ENCODE data around the gene VIPR1. TPM values are rescaled to one million over a fixed set of nuclear protein-coding genes. Genes with fewer than 3 reads are reported as not detected.

Gene VIPR1
- polyA plus RNA-seq, 1 of the 3 experiments (the other 2 are of a cell fraction): not detected

- peak overlapping the region in 1 of 2 experiments; percentile 48; a peak in 1 of 4 replicates for H3K4me3 ChIP-seq (ENCODE audit: low read depth in 2 of 2, low read length in 1 of 2)
- no peak overlapping the region for H2AFZ ChIP-seq (ENCODE audit: low read depth)
- peaks cover 17 to 24% of the 10 kb centered on the region in 2 experiments for H3K36me3 ChIP-seq (replicated peaks in 1 of 2; ENCODE audit: control insufficient read depth in 1 of 2, insufficient read depth in 2 of 2, low read length in 1 of 2)
- TF ChIP-seq SMC3 (IDR thresholded peaks at IDR 0.05; ENCODE audit: low read depth, low read length) (no peak), RFX5 (IDR thresholded peaks at IDR 0.05; ENCODE audit: low read length) (no peak), TEAD4 (IDR thresholded peaks at IDR 0.05; ENCODE audit: borderline replicate concordance, insufficient read depth) (no peak), CHD2 (IDR thresholded peaks at IDR 0.05; ENCODE audit: low read length, partially characterized antibody) (no peak), IRF3 (IDR thresholded peaks at IDR 0.05; ENCODE audit: low read depth, low read length) (no peak), TCF12 (IDR thresholded peaks at IDR 0.05) (no peak), TAF1 (IDR thresholded peaks at IDR 0.05; ENCODE audit: borderline replicate concordance, low read depth, low read length) (no peak), FOXJ3 (CRISPR knock-in tag; IDR thresholded peaks at IDR 0.05) (no peak)
- no peaks in the 10 kb centered on the region for H3K9me3 ChIP-seq
- no peak overlapping the region for H3K27ac ChIP-seq (ENCODE audit: low read depth in 2 of 2, low read length in 1 of 2)
- no peaks in the 10 kb centered on the region for H4K20me1 ChIP-seq (ENCODE audit: insufficient read depth)
- WGBS (ENCODE audit: low lambda C conversion rate): 81% methylated on average over 3 of the region's 3 CpGs
- H3K4me1 ChIP-seq (ENCODE audit: control insufficient read depth in 1 of 2, insufficient read depth in 2 of 2, low read depth in 1 of 2, low read length in 1 of 2): peaks cover 0 to 14% of the 10 kb centered on the region in 2 experiments; a peak in 1 of 4 replicates
- H3K9ac ChIP-seq: no peak overlapping the region
- ChIA-PET CTCF (interaction anchor here (0.8 to 9.0 kb wide), 26 partner anchors 9 to 323 kb away, joined by 3 to 74 read pairs (median 5); partner anchors contain the start of genes VIPR1 and ZBTB47), POLR2A (no interaction called here)
- H3K79me2 ChIP-seq (ENCODE audit: insufficient read depth): no peaks in the 10 kb centered on the region
- H3K4me2 ChIP-seq: no peak overlapping the region
- no peak for DNase-seq
- H3F3A ChIP-seq (replicated peaks; ENCODE audit: insufficient read depth): peaks cover 11% of the 10 kb centered on the region
- H3K27me3 ChIP-seq (ENCODE audit: insufficient read depth): no peaks in the 10 kb centered on the region
- H3K9me2 ChIP-seq: no peaks in the 10 kb centered on the region
These were observed 44.3 kb downstream of the VIPR1 start for GRCh38 chr3:42546691-42547213.

- TF ChIP-seq SMC3 (IDR thresholded peaks at IDR 0.05; ENCODE audit: low read depth, low read length) (peak; percentile 55), YY1 (IDR thresholded peaks at IDR 0.05; ENCODE audit: low read depth) (no peak), RXRA (IDR thresholded peaks at IDR 0.05; ENCODE audit: borderline replicate concordance, low read depth) (no peak), GABPA (IDR thresholded peaks at IDR 0.05; ENCODE audit: low read depth) (no peak), CTCF (IDR thresholded peaks at IDR 0.05) (peak; percentile 98), TCF12 (IDR thresholded peaks at IDR 0.05) (no peak), JUND (IDR thresholded peaks at IDR 0.05) (no peak), RAD21 (IDR thresholded peaks at IDR 0.05; ENCODE audit: low read length) (peak; percentile 55)
- Histone ChIP-seq H3K36me3 (replicated peaks in 1 of 2; ENCODE audit: control insufficient read depth in 1 of 2, insufficient read depth in 2 of 2, low read length in 1 of 2) (peaks cover 24 to 30% of the 10 kb centered on the region in 2 experiments), H3K9me2 (no peaks in the 10 kb centered on the region), H3K4me2 (no peak overlapping the region), H3K9me3 (no peaks in the 10 kb centered on the region), H3K4me3 (ENCODE audit: low read depth in 2 of 2, low read length in 1 of 2) (peak overlapping the region in 1 of 2 experiments; percentile 48; a peak in 1 of 4 replicates), H4K20me1 (ENCODE audit: insufficient read depth) (no peaks in the 10 kb centered on the region), H3K27ac (ENCODE audit: low read depth in 2 of 2, low read length in 1 of 2) (no peak overlapping the region), H3K27me3 (ENCODE audit: insufficient read depth) (no peaks in the 10 kb centered on the region), H3F3A (replicated peaks; ENCODE audit: insufficient read depth) (peaks cover 11% of the 10 kb centered on the region), H3K79me2 (ENCODE audit: insufficient read depth) (no peaks in the 10 kb centered on the region), H2AFZ (ENCODE audit: low read depth) (no peak overlapping the region), H3K9ac (no peak overlapping the region), H3K4me1 (ENCODE audit: control insufficient read depth in 1 of 2, insufficient read depth in 2 of 2, low read depth in 1 of 2, low read length in 1 of 2) (peaks cover 0 to 14% of the 10 kb centered on the region in 2 experiments; a peak in 1 of 4 replicates)
- POLR2A ChIA-PET: no interaction called here
- DNase-seq: peak; percentile 76
- 44% methylated on average over 7 of the region's 7 CpGs for WGBS (ENCODE audit: low lambda C conversion rate)
- CTCF ChIA-PET: interaction anchor here (0.7 to 9.0 kb wide), 34 partner anchors 9 to 356 kb away, joined by 3 to 74 read pairs (median 4); partner anchors contain the start of genes VIPR1 and ZBTB47
These were observed 45.0 kb downstream of the VIPR1 start for GRCh38 chr3:42547401-42547945.

Data from SK-N-SH (cell line).